Activated CD8-positive, alpha-beta T cell treated with anti-CD3 and anti-CD28 coated beads for 36 hours (primary cell): ENCODE measurements around the gene ORC2. TPM values are rescaled to one million over a fixed set of nuclear protein-coding genes. Genes with fewer than 3 reads are reported as not detected.

Source experiments
- ATAC-seq: fragments of 200-7000 bp; cut with Tn5 transposase; one replicate; pipeline ENCODE4 v1.10.0; 2021; ENCODE audit warnings: mild to moderate bottlenecking, moderate library complexity
- CTCF ChIA-PET: fragments of 350-600 bp; sonication (Branson Sonifier 250); formaldehyde crosslinking; loops from one replicate; lab custom pipeline; 2021; ENCODE audit warnings: antibody characterized with exemption; lab: Charles Lee
- POLR2A ChIA-PET: fragments of 350-600 bp; sonication (Branson Sonifier 250); formaldehyde crosslinking; loops from one replicate; lab custom pipeline; 2021; ENCODE audit warnings: antibody characterized with exemption; lab: Charles Lee
- DNase-seq: peaks from one replicate; pipeline ENCODE4 v3.0.0-alpha.2; 2020
- H3K27ac Mint-ChIP-seq: one replicate; pipeline ENCODE4 v1.8.0; 2021; ENCODE audit warnings: mild to moderate bottlenecking, mixed read lengths
- H3K27me3 Mint-ChIP-seq: one replicate; pipeline ENCODE4 v1.8.0; 2021; ENCODE audit warnings: mixed read lengths
- H3K36me3 Mint-ChIP-seq: one replicate; pipeline ENCODE4 v1.8.0; 2021; ENCODE audit warnings: low read depth, mixed read lengths
- H3K4me1 Mint-ChIP-seq: one replicate; pipeline ENCODE4 v1.8.0; 2021; ENCODE audit warnings: low read depth, mixed read lengths
- H3K4me3 Mint-ChIP-seq: one replicate; pipeline ENCODE4 v1.8.0; 2021; ENCODE audit warnings: mild to moderate bottlenecking, moderate library complexity, mixed read lengths
- H3K9me3 Mint-ChIP-seq: one replicate; pipeline ENCODE4 v1.8.0; 2021; ENCODE audit warnings: mixed read lengths
- intact Hi-C: fragments of 100-400 bp; cut with micrococcal nuclease; formaldehyde crosslinking; loops from one replicate; pipeline ENCODE4 v1.10.0; 2022
- total RNA-seq, 2 experiments: library from RNA; stranded (reverse); gene quantifications; one replicate each; pipeline ENCODE4 v1.2.3, GENCODE V29; 2021
- TF ChIP-seq, protein P1 (sequence below): fragments of 200-600 bp; IDR thresholded peaks from one replicate; pipeline ENCODE4 v1.8.0; 2022; ENCODE audit warnings: antibody characterized with exemption, mild to moderate bottlenecking

ORC2 gene
- total RNA-seq, 2 experiments from 2014 or later = 51.3 to 59.2 TPM

DNA sequence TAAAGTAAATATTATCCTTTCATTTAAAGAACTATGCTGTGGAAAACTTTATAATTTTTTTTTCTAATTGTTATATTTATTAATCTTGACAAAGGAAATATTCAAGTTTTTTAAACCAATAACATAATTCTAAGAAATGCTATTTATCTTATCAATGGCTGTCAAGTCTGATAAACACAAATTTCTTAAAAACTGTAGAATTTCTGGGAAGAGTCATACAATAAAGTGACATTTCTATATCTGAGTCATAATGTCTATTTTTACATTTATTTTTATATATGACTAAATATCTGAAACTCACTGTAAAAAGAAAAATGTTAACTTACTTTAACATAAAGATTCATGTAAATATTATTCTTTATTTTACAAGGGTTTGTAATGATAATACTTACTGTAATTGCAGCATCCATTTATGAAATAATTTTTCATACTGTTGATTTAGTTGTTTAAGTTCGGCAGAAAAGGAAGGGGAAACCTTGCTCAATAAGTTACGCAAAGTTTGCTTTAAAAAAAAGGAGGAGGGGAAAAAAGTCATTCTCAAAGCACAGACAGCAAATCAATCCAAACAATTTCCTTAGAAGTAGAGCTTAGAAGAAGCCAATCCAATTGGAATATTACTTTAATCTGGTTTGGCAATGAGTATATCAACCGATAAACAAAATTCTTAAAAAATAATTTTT, 32.4 kb downstream of the ORC2 start:
- intact Hi-C loops = no loop called here
- H3K4me3 Mint-ChIP-seq = no peak overlapping the region
- no peaks in the 10 kb centered on the region for H3K9me3 Mint-ChIP-seq
- DNase-seq (no peak), ATAC-seq (no peak)
- H3K4me1 Mint-ChIP-seq = peaks cover 11% of the 10 kb centered on the region
- no peaks in the 10 kb centered on the region for H3K27me3 Mint-ChIP-seq
- peaks cover 26% of the 10 kb centered on the region for H3K36me3 Mint-ChIP-seq
- CTCF ChIA-PET = no interaction called here
- peak overlapping the region; percentile 50 for H3K27ac Mint-ChIP-seq
- TF ChIP-seq, protein P1, sequence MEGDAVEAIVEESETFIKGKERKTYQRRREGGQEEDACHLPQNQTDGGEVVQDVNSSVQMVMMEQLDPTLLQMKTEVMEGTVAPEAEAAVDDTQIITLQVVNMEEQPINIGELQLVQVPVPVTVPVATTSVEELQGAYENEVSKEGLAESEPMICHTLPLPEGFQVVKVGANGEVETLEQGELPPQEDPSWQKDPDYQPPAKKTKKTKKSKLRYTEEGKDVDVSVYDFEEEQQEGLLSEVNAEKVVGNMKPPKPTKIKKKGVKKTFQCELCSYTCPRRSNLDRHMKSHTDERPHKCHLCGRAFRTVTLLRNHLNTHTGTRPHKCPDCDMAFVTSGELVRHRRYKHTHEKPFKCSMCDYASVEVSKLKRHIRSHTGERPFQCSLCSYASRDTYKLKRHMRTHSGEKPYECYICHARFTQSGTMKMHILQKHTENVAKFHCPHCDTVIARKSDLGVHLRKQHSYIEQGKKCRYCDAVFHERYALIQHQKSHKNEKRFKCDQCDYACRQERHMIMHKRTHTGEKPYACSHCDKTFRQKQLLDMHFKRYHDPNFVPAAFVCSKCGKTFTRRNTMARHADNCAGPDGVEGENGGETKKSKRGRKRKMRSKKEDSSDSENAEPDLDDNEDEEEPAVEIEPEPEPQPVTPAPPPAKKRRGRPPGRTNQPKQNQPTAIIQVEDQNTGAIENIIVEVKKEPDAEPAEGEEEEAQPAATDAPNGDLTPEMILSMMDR = no peak
- POLR2A ChIA-PET = no interaction called here

DNA sequence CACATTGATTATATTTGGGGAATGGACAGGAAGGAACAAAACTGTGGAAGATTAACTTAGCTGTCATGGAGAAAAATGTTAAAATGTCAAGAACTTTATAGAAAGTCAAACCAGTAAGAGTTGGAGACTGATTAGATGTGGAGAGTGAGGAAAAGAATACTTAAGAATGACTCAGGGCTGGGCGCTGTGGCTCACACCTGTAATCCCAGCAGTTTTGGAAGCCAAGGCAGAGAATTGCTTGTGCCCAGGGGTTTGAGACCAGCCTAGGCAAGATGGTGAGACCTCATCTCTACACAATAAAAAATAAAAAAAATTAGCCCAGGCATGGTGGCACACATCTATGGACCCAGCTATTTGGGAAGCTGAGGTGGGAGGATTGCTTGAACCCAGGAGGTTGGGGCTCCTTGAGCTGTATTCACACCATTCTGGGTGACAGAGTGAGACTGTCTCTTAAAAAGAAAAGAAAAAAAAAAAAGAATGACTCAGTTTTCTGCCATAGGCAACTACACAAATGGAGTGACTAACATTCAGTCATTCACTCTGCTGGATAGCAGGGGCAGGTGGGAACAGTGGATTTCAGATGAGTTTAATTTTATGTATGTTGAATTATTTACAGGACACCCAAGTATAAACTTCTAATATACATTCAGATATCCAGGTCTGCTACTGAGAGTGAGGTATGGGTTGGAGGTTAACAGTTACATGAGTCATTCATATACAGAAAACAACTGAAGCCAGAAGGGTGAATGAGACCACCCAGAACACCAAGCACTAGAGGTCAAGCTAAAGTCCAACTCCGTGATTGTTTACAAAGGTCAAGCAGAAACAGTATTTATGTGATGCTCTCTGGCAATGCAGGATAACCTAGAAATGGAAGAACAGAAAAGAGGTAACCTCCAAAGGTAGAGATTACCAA, 33.9 kb downstream of the ORC2 start:
- no peak overlapping the region for H3K4me3 Mint-ChIP-seq
- POLR2A ChIA-PET = interaction anchor here (1.0 to 1.1 kb wide), 2 partner anchors 10 to 12 kb away, joined by 3 to 4 read pairs; no protein-coding TSS in a partner anchor
- H3K36me3 Mint-ChIP-seq = peaks cover 22% of the 10 kb centered on the region
- intact Hi-C loops = no loop called here
- no peaks in the 10 kb centered on the region for H3K27me3 Mint-ChIP-seq
- H3K4me1 Mint-ChIP-seq = peaks cover 11% of the 10 kb centered on the region
- ATAC-seq (peak; percentile 77), DNase-seq (no peak)
- TF ChIP-seq, protein P1 = no peak
- no peaks in the 10 kb centered on the region for H3K9me3 Mint-ChIP-seq
- peak overlapping the region; percentile 52 for H3K27ac Mint-ChIP-seq
- CTCF ChIA-PET = interaction anchor here (0.8 to 1.3 kb wide), 2 partner anchors 23 to 139 kb away, joined by 4 to 6 read pairs; no protein-coding TSS in a partner anchor

DNA sequence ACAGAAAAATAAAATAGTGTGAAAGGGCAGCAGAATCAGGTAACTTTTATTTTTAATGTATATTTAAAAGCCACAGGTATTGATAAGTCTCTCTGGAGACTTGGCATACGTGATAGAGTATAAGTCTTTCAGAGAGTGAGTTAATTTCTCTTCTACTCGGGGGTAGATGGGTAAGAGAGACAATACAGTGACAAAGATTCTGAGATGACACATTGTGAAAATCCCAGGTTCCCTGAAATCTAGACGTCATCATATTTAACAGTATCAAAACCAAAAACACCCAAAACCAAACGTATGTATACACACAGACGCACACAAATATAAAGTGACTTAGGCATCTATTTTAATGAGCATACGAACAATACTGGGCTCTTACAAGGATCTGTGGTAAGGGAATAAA, 41.0 kb downstream of the ORC2 start:
- H3K36me3 Mint-ChIP-seq = peaks cover 16% of the 10 kb centered on the region
- POLR2A ChIA-PET = no interaction called here

DNA sequence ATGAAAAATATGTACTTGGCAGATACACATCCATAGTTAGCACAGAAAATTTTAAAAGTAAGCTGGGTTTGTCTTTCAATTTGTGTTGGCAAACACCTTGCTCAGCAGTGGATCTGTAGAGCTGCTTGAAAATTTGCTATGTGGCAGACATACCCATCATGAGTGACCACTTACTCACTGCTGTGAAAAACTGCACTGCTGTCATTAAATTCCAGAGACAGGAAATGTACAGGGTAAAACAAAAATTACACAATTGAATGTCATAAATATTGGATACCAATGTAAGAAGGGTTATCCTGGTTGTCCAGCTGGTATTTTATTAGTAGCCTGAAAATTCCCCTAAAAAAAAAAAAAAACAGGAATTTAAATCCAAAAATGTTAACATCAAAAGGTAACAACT, 49.8 kb downstream of the ORC2 start:
- Mint-ChIP-seq H3K27me3 (no peaks in the 10 kb centered on the region), H3K9me3 (no peaks in the 10 kb centered on the region), H3K4me1 (no peaks in the 10 kb centered on the region), H3K4me3 (no peak overlapping the region), H3K36me3 (peaks cover 29% of the 10 kb centered on the region), H3K27ac (peak overlapping the region; percentile 47)
- POLR2A ChIA-PET = interaction anchor here (0.6 to 1.2 kb wide), 2 partner anchors 11 to 210 kb away, joined by 3 read pairs; no protein-coding TSS in a partner anchor
- TF ChIP-seq, protein P1 = no peak
- DNase-seq = no peak
- CTCF ChIA-PET = no interaction called here
- ATAC-seq = no peak
- intact Hi-C loops = no loop called here

More for the DNA sequence above, 41.0 kb downstream of the ORC2 start:
- DNase-seq (no peak), ATAC-seq (peak; percentile 88)
- H3K4me3 Mint-ChIP-seq = no peak overlapping the region
- H3K4me1 Mint-ChIP-seq = peaks cover 6% of the 10 kb centered on the region
- H3K9me3 Mint-ChIP-seq = no peaks in the 10 kb centered on the region
- intact Hi-C loops = no loop called here
- peak overlapping the region; percentile 69 for H3K27ac Mint-ChIP-seq
- no peaks in the 10 kb centered on the region for H3K27me3 Mint-ChIP-seq
- TF ChIP-seq, protein P1 = no peak
- CTCF ChIA-PET = no interaction called here
